IPS-18a (cell line): ENCODE measurements around the gene BCL3.
A peak's percentile ranks its signal among the peaks of the same experiment; 100 is the strongest.

Experiments used
- H3K27ac ChIP-seq: one replicate; pipeline ENCODE4 v1.5.1; 2013; ENCODE audit warnings: low read length
- H3K27me3 ChIP-seq: one replicate; pipeline ENCODE4 v1.6.1; 2013; ENCODE audit warnings: mild to moderate bottlenecking, low read length; ENCODE audit not compliant: control insufficient read depth, insufficient read depth
- H3K36me3 ChIP-seq: one replicate; pipeline ENCODE4 v1.6.1; 2013; ENCODE audit warnings: low read depth, low read length; ENCODE audit not compliant: control insufficient read depth
- H3K4me1 ChIP-seq: one replicate; pipeline ENCODE4 v1.6.1; 2013; ENCODE audit warnings: low read depth, low read length; ENCODE audit not compliant: control insufficient read depth
- H3K4me3 ChIP-seq: one replicate; pipeline ENCODE4 v1.5.1; 2013; ENCODE audit warnings: low read length
- H3K9ac ChIP-seq: one replicate; pipeline ENCODE4 v1.6.1; 2013; ENCODE audit warnings: mild to moderate bottlenecking, low read length, moderate library complexity
- H3K9me3 ChIP-seq: one replicate; pipeline ENCODE4 v1.6.1; 2013; ENCODE audit warnings: low read depth, low read length; ENCODE audit not compliant: control insufficient read depth

BCL3 gene

GRCh38 chr19:44803442-44804428, 55.2 kb downstream of the BCL3 start:
- Histone ChIP-seq H3K4me1 (peaks cover 14% of the 10 kb centered on the region), H3K27ac (no peak overlapping the region), H3K27me3 (peaks cover 29% of the 10 kb centered on the region), H3K9ac (no peak overlapping the region), H3K36me3 (no peaks in the 10 kb centered on the region), H3K4me3 (no peak overlapping the region), H3K9me3 (no peaks in the 10 kb centered on the region)

DNA sequence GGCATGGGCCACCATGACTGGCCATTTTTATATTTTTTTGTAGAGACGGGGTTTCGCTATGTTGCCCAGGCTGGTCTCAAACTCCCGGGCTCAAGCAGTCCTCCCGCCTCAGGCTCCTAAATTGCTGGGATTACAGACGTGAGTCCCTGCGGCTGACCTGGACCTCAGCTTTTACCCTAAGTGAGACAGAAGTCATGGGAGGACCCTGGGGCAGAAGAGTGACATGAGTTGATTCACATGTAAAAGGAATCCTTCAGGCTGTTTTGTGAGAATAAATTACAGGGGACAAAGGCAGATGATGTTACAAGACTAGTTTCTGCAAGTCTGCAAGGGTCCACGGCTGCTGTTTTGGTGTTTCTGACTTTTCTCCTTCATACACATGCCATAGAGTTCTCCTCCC, 57.8 kb downstream of the BCL3 start:
- peaks cover 36% of the 10 kb centered on the region for H3K27me3 ChIP-seq
- H3K9me3 ChIP-seq = no peaks in the 10 kb centered on the region
- H3K4me3 ChIP-seq = no peak overlapping the region
- no peak overlapping the region for H3K27ac ChIP-seq
- no peaks in the 10 kb centered on the region for H3K36me3 ChIP-seq
- H3K9ac ChIP-seq = no peak overlapping the region
- H3K4me1 ChIP-seq = peaks cover 22% of the 10 kb centered on the region

- H3K27me3 ChIP-seq = peaks cover 43% of the 10 kb centered on the region
- H3K4me1 ChIP-seq = peaks cover 22% of the 10 kb centered on the region
- no peak overlapping the region for H3K27ac ChIP-seq
- no peak overlapping the region for H3K9ac ChIP-seq
- H3K4me3 ChIP-seq = no peak overlapping the region
- no peaks in the 10 kb centered on the region for H3K36me3 ChIP-seq
- no peaks in the 10 kb centered on the region for H3K9me3 ChIP-seq
These were observed 58.7 kb downstream of the BCL3 start for GRCh38 chr19:44807162-44807561.

DNA sequence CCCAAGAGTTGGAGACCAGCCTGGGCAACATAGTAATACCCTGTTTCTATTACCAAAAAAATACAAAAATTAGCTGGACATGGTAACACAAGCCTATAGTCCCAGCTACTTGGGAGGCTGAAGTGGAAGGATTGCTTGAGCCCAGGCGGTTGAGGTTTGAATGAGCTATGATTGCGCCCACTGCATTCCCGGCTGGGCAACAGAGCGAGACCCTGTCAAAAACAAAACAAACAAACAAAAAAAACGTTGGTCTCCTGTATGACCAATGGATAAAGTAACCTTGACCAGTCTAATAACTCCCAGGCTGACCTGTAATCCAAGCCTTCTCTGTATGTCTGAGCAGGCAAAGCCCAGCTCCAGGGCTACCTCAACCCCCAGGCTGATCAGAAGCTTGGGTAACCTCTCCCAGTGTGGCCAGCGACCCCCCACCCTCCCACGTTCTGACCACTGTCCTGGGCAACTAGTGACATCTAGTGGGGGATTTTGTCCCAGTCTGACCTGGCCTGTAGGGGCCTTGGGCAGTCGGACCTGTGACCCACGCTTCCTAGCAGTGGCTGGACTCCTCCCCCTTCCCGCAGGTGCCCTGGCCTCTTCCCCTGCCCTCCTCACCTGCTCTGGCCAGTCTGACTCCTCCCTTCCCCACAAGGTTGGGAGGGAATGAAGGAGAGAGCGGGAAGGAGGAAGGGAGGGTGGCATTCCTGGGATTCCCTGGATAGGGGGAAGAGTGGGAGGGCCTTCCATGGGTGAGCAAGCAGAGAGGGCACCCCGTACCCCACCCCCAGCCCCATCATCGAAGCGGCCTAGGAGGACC, 59.3 kb downstream of the BCL3 start:
- Histone ChIP-seq H3K4me1 (peaks cover 22% of the 10 kb centered on the region), H3K27ac (no peak overlapping the region), H3K9ac (no peak overlapping the region), H3K36me3 (no peaks in the 10 kb centered on the region), H3K9me3 (no peaks in the 10 kb centered on the region), H3K4me3 (peak overlapping the region; percentile 76), H3K27me3 (peaks cover 38% of the 10 kb centered on the region)

- Histone ChIP-seq H3K9ac (peak within 1 kb of the TSS; percentile 65), H3K27ac (peak within 1 kb of the TSS; percentile 65), H3K4me3 (peak within 1 kb of the TSS; percentile 76), H3K4me1 (peaks cover 22% of the 10 kb centered on the region), H3K27me3 (peaks cover 30% of the 10 kb centered on the region), H3K36me3 (peaks cover 3% of the 10 kb centered on the region), H3K9me3 (no peaks in the 10 kb centered on the region)
These were observed 60.2 kb downstream of the BCL3 start, which contains the start of gene BCAM for GRCh38 chr19:44808463-44809371. BCAM (plus strand) TSS chr19:44809103; CDS start chr19:44809125, 22 bp downstream.
